ENCODE data around the gene RFT1. TPM values are rescaled to one million over a fixed set of nuclear protein-coding genes. Genes with fewer than 3 reads are reported as not detected.

The RFT1 gene
- total and polyA plus RNA-seq, 5 experiments from 2014 or later: 16.4 to 28.1 (median 24.1) TPM

DNA sequence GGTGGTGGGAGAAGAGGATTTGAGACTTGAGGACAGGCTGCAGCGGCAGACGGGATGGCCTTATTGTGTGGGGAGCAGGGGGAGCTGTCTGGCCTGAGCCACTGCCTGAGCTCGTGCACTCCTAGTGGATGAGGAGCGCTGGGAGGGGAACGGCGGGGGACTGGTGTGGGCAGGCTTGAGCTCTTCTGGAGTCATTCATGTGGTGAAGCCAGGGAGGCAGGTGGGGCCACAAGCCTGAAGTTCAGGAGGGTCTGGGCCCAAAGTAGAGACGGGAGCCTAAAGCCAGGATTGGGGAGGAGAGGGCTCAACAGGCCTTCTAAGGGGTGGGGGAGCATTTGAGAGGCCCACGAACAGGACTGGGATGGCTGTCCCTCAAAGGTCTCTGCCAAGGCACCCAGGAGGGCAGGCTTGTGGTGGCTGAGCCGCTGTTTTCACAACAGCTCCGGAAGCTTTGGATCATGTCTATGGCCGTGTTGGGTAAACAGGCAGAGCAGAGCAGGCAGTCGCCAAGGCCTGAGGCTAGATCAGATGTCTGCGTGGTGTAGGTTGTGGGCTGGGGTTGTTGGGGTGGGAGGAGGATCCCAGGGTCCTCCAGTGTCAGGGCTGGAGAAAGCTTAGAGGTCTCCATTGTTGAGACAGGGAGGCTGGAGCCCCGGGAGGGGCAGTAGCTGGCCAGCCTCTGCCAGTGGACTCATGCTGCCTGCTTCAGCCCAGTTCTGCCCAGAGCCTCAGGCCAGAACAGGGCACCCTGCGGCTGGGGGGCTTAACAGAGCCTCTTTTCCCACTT is 39.0 kb upstream of the RFT1 start:
- Mint-ChIP-seq H3K27me3 (no peaks in the 10 kb centered on the region), H3K27ac (peak overlapping the region in 5 of 10 donors; percentile 11 to 52 (median 49)), H3K4me3 (peak overlapping the region in 2 of 10 donors; percentile 25 to 26), H3K36me3 (peaks cover 0 to 7% (median 0%) of the 10 kb centered on the region in 3 donors), H3K9me3 (no peaks in the 10 kb centered on the region), H3K4me1 (peaks cover 33 to 80% (median 57%) of the 10 kb centered on the region in 4 donors)
- ATAC-seq: no peak
- POLR2A ChIA-PET: no interaction called here
- DNase-seq: no peak

DNA sequence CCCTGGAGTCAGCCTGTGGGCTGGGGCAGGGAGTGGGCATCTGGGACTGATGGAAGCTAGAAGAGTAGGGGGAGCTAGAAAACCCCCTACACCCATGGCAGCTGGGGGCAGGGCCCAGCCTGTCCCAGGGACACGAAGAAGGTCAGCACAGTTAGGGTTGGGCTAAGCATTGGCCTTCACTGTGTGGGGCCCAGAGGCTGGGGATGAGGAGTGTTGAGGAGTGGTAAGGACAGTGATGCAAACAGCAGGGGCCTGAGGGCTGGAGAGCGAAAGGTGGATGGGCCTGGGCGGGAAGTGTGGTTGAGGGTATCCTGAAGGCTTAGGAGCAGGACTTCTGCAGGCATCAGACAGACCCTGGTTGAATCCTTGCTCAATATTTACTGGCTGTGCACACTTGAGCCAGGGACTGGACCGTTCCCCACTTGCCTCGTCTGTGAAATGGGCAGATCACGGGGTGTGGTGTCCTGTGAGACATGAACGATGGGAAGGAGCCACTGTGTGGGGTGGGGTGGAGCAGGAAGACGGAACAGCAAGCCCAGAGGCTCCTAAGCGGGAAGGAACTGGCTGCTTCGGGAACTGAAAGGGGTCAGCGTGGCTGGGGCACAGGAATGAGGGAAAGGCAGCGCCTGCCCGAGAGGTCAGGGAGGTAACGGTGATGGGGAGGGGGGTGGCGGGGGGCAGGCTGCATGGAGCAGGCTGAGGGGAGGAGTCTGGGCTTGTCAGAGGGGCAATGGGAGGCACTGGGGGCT is 38.1 kb upstream of the RFT1 start:
- Mint-ChIP-seq H3K27ac (peak overlapping the region in 6 of 10 donors; percentile 16 to 84 (median 37)), H3K4me1 (peaks cover 33 to 80% (median 58%) of the 10 kb centered on the region in 4 donors), H3K4me3 (peak overlapping the region in 1 of 10 donors; percentile 1), H3K36me3 (peaks cover 0 to 3% (median 0%) of the 10 kb centered on the region in 3 donors), H3K27me3 (no peaks in the 10 kb centered on the region), H3K9me3 (no peaks in the 10 kb centered on the region)
- ATAC-seq (no peak), DNase-seq (no peak)
- POLR2A ChIA-PET: no interaction called here

DNA sequence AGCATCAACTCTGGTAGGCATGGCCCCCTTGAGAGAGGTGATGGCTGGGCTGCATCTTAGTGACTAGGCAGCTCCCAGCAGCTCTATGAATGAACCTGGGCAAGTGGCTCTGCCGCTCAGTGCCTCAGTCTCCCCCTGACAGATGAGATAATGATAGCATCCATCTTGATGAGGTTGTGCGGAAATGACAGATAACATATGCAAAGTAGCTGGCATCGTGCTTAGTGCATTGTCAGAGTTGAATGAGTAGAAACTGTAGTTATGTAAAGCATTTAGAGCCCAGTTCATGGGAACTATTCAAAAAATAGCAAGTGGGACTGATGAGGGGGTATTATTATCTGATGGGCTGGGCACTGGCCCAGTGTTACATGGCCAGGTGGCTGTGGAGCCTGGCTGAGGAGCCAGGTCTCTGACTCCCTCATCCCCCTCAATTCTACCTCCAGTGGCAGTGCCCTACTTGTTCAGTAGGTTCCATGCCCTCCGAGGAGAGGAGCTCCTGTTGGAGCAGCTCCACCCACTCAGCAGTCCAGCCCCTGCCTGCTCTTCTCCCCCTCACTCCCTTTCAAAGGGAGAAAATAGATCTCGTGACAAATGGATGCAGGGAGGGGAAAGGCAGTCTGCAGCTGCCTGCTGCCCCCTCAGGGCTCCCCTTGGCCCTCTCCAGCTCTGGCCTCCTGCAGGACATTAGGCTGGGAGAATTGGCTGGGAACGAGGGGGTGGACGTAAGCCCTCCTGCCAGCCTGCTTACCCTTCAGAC is 37.4 kb upstream of the RFT1 start:
- Mint-ChIP-seq H3K27me3 (no peaks in the 10 kb centered on the region), H3K9me3 (no peaks in the 10 kb centered on the region), H3K4me3 (peak overlapping the region in 1 of 10 donors; percentile 30), H3K36me3 (peaks cover 0 to 1% (median 0%) of the 10 kb centered on the region in 3 donors), H3K4me1 (peaks cover 40 to 83% (median 64%) of the 10 kb centered on the region in 4 donors), H3K27ac (peak overlapping the region in 6 of 10 donors; percentile 11 to 67 (median 36))
- no peak for ATAC-seq
- POLR2A ChIA-PET: no interaction called here
- DNase-seq: no peak

DNA sequence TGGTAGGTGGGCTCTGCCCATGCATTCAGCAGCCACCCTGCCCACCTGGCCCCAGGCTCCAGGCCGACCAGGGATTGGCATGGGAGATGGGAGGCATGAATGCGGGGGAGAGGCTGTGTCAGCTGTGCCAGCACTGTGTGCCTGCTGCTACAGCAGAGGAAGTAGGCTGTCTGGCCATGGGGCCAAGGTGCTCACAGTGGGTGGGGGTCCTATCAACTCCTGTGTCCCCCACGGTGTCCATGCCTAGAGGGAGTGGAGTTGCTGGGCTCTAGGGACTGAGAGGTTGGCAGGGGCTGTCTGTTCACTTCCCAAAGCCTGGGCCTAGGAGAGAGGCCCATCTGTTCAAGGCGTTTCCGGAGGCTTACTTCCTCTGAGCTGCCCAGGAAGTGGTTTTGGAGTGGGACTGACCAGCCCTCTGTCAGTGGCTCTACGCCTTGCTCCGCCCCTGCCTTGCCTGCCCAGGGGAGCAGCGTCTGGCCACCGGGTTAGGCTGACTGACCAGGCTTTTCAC is 36.6 kb upstream of the RFT1 start:
- DNase-seq (no peak), ATAC-seq (no peak)
- no peaks in the 10 kb centered on the region for H3K36me3 Mint-ChIP-seq
- no peaks in the 10 kb centered on the region for H3K27me3 Mint-ChIP-seq
- no peak overlapping the region for H3K27ac Mint-ChIP-seq
- H3K4me3 Mint-ChIP-seq: no peak overlapping the region
- no peaks in the 10 kb centered on the region for H3K9me3 Mint-ChIP-seq
- POLR2A ChIA-PET: no interaction called here
- H3K4me1 Mint-ChIP-seq: peaks cover 43 to 82% (median 64%) of the 10 kb centered on the region in 4 donors

DNA sequence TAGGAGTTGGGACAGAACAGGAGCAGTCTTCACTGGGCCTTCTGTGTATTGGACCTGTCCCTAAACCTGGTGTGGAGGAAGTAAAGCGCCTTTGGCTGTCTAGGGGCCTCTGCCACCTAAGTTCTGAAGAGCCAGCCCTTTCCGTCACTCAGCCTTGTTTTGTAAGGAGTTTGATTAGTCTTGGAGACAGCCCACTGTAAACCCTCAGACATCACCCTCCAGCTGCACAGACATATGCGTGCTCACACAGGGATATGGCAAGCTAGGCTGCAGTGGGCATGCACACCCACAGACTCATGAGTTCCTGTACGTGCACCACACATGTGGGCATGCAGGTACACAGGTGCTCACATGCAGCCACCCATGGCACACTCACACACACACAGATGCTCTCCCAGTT is 36.0 kb upstream of the RFT1 start:
- no peak for ATAC-seq
- no peaks in the 10 kb centered on the region for H3K27me3 Mint-ChIP-seq
- peaks cover 39 to 76% (median 58%) of the 10 kb centered on the region in 4 donors for H3K4me1 Mint-ChIP-seq
- H3K27ac Mint-ChIP-seq: peak overlapping the region in 4 of 10 donors; percentile 18 to 67 (median 42)
- no peaks in the 10 kb centered on the region for H3K36me3 Mint-ChIP-seq
- POLR2A ChIA-PET: no interaction called here
- DNase-seq: no peak
- H3K4me3 Mint-ChIP-seq: no peak overlapping the region
- no peaks in the 10 kb centered on the region for H3K9me3 Mint-ChIP-seq

DNA sequence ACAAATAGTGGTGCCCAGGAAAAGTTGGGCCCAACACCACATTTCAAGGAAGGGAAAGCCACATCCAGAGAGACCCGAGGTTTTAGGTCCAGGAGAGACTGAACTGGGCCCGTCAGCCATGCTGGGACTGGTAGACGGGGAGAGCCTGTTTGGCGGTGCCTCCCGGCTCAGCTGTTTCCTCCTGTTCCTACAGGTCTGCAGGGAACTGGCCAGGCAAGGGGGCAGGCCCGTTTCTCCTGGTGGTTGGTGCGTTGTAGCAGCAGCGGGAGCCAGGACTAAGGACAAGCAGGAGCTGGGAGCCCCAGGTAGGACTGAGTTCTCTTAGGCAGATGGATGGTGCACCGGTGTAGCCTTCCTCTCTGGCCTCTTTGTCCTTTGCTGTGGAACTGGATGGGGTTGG is 34.7 kb upstream of the RFT1 start:
- DNase-seq (no peak), ATAC-seq (no peak)
- Mint-ChIP-seq H3K27me3 (no peaks in the 10 kb centered on the region), H3K4me1 (peaks cover 37 to 69% (median 54%) of the 10 kb centered on the region in 4 donors), H3K36me3 (no peaks in the 10 kb centered on the region), H3K9me3 (no peaks in the 10 kb centered on the region), H3K4me3 (no peak overlapping the region), H3K27ac (peak overlapping the region in 1 of 10 donors; percentile 77)
- POLR2A ChIA-PET: interaction anchor here (0.6 to 1.0 kb wide), 3 partner anchors 9 to 185 kb away, joined by 3 read pairs; no protein-coding TSS in a partner anchor

DNA sequence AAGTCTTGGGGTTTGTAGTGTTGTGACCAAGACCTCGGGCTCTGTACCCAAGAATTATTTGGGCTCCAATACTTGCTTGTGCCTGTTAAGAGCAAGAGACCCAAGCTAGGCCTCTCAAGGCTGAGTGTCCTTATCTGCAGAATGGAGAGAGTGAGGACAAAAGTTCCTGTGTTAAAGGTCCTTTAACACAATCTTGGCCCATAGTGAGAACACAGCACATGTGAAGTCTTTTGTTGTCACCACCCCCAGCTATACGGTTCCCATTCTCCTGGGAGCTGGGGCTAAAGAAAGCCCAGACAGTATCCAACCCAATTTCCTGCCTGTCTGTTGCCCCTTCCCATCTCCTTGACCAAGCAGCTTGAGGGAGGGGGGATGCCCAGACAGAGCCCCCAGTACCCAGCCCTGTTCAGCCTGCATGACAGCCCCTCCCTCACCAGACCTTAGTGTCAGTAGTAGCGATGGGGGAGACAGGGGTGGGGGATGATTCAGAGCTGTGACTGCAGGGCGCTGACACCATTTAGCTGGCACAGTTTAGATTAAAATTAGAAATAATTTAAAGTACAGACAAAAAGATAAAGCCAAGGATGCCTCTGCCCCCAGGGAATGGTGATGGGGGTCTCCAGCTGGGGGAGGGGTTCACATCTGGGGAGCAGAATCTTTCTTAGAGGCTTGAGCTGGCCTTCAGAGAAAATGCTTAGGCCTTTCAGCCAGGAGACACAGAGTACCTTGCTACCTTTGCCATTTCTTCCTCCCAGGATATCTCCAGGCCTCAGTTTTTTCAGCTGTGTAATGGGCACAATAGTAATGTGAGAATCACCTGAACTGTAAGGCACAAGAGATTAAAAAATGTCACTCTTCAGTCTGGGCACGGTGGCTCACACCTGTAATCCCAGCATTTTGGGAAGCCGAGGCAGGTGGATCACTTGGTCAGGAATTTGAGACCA is 33.5 kb upstream of the RFT1 start:
- peak overlapping the region; percentile 81 to 95 (median 88) for H3K4me3 Mint-ChIP-seq
- POLR2A ChIA-PET: no interaction called here

DNA sequence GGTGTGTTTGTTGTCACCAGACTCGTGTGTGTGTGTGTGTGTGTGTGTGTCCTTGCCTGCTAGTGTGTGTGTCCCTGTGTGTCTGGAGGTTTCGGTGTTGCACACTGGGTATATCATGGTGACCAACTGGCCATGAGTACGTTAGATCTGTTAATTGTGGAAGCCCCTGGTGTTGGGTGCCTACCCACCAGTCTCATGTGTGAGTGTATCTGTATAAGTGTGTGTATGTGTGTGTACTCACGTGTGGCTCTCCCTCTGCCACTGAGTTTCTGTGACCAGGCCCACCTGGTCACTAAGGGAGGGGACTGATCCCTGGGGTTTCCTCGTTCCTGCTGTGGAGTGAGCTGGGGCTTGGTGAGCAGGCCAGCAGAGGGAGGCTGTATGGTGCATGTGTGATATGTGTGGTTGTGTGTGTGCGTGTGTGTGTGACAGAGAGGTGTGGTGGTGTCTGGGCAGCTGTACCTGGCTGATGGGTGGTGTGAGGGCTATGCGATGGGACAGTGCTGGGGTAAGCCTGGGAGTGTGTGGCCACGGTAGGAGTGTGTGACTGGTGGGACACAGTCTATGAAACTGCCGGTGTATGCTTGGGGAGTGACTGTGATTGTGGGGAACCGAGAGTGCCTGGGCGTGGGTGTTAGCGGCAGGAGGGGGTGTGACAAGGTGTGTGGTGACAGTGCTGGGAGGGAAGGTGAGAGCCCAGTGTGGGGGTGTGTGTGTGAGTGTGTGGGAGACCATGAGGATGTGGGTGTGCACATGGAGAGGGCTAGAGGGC is 32.6 kb upstream of the RFT1 start:
- peak overlapping the region; percentile 76 to 92 (median 88) for H3K27ac Mint-ChIP-seq
- ATAC-seq: peak; percentile 15 to 60
- H3K36me3 Mint-ChIP-seq: no peaks in the 10 kb centered on the region
- peaks cover 0 to 3% (median 0%) of the 10 kb centered on the region in 5 donors for H3K27me3 Mint-ChIP-seq
- peak in 9 of 10 donors; percentile 24 to 74 (median 42) for DNase-seq
- H3K9me3 Mint-ChIP-seq: no peaks in the 10 kb centered on the region
- H3K4me3 Mint-ChIP-seq: peak overlapping the region; percentile 81 to 95 (median 88)
- POLR2A ChIA-PET: no interaction called here
- peaks cover 24 to 62% (median 38%) of the 10 kb centered on the region in 4 donors for H3K4me1 Mint-ChIP-seq

More for the DNA sequence above, 33.5 kb upstream of the RFT1 start:
- Mint-ChIP-seq H3K36me3 (no peaks in the 10 kb centered on the region), H3K9me3 (no peaks in the 10 kb centered on the region), H3K27ac (peak overlapping the region; percentile 76 to 92 (median 88)), H3K4me1 (peaks cover 31 to 64% (median 46%) of the 10 kb centered on the region in 4 donors), H3K27me3 (peaks cover 0 to 2% (median 0%) of the 10 kb centered on the region in 5 donors)
- DNase-seq (no peak), ATAC-seq (no peak)

DNA sequence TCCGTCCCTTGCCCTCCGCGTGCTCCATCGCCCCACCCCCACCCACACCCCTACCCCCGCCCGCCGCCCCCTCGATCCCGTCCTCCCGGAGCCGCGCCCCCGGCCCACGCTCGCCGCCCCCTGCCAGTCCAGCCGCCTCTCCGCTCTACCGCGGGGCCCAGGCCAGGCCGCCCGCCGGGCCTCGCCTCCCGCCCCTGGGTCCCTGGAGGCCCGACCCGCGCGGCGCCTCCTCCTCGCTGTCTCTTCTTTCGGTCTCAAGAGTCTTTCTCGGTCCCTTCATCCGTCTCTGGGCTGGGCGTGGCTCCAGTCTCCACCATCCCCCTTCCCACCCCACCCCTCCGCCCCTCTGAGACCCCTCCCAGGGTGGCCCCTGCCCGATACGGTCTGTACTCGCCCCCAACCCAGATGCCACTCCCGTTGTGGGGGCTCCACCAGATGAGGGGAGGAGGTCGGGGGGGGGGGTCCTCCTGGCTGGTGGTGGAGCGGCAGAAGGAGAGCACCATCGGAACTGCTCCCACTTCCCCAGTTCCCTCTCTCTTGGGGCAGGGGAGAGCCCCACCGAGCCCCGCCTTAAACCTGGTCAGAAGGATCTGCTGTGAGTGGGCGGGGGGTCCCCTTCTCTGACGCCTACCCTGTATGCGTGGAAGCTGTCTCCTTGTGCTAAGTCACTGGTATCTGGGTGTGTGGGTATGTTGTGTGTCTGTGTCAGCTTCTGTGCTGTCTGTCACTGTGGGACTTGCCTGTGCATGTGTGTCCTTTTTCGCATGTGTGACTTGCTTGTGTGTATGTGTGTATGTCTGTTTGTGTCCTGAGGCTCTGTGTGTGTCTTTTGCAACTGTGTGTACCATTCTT is 31.8 kb upstream of the RFT1 start:
- POLR2A ChIA-PET: interaction anchor here (2.4 kb wide), 1 partner anchor 31 kb away, joined by 7 read pairs; no protein-coding TSS in a partner anchor
- Mint-ChIP-seq H3K27ac (peak overlapping the region; percentile 76 to 92 (median 88)), H3K36me3 (no peaks in the 10 kb centered on the region), H3K9me3 (no peaks in the 10 kb centered on the region), H3K4me3 (peak overlapping the region; percentile 81 to 95 (median 90)), H3K27me3 (peaks cover 0 to 9% (median 4%) of the 10 kb centered on the region in 5 donors), H3K4me1 (peaks cover 21 to 58% (median 32%) of the 10 kb centered on the region in 4 donors)
- ATAC-seq (peak; percentile 31 to 47), DNase-seq (peak; percentile 12 to 73 (median 30))

DNA sequence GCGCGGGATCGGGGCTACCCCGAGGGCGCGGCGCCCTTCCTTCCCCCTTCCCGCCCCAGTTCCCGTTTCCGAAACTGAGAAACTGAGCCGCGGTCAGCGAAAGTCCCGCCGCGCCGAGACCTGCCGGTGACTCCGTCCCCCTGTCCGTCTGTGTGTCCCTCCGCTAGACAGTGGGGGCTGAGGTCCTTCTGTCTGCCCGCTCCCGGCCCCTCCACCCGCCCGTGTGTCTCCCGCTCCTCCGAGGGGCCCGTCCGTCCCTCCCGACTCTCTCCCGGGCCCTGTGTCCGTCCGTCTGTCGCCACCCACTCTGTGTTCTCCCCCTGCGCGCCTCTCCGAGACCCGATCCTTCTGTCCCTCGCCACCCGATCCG is 31.2 kb upstream of the RFT1 start:
- Mint-ChIP-seq H3K27ac (peak overlapping the region in 8 of 10 donors; percentile 52 to 88 (median 71)), H3K4me3 (peak overlapping the region; percentile 81 to 93 (median 87)), H3K9me3 (no peaks in the 10 kb centered on the region), H3K27me3 (peaks cover 0 to 13% (median 4%) of the 10 kb centered on the region in 5 donors), H3K36me3 (no peaks in the 10 kb centered on the region), H3K4me1 (peaks cover 21 to 53% (median 31%) of the 10 kb centered on the region in 4 donors)
- POLR2A ChIA-PET: interaction anchor here (1.4 to 2.4 kb wide), 2 partner anchors 30 to 32 kb away, joined by 4 to 7 read pairs; no protein-coding TSS in a partner anchor
- DNase-seq (peak in 1 of 10 donors; percentile 3), ATAC-seq (peak in 1 of 2 donors; percentile 7)

All from naive thymus-derived CD8-positive, alpha-beta T cell (primary cell).